Activated gamma-delta T cell treated with anti-CD3 and anti-CD28 coated beads, Interleukin-2, amount 50 U/mL, for 16 hours (primary cell): ENCODE results near the gene LRMDA.

Experiments
- DNase-seq: peaks from one replicate; pipeline ENCODE4 v3.0.0-alpha.2; 2020; ENCODE audit warnings: low read depth

LRMDA gene

DNA sequence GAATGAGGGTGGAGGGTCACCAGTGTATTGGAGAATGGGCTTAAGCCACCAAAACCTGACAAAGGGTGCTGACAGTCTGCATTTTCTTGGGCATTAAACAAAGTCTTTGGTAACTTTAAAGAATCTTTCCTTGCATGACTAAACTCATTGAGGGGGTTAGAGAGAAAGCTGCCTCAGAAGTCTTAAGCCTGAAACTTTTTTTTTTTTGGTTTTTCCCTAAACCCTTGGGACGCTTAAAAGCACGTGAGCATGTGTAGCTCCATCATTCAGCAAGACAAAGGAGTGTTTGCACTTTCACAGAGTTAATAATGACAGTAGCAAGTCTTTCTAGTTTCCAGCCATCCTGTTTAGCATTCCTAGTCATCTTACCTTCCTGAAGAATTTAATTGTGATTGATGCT is 110.7 kb downstream of the LRMDA start:
- no peak for DNase-seq

GRCh38 chr10:75542906-75543305 is 111.5 kb downstream of the LRMDA start:
- DNase-seq = no peak

- no peak for DNase-seq
These were observed 113.0 kb downstream of the LRMDA start for GRCh38 chr10:75544386-75544785.

GRCh38 chr10:75544993-75545706 is 113.7 kb downstream of the LRMDA start:
- no peak for DNase-seq

DNA sequence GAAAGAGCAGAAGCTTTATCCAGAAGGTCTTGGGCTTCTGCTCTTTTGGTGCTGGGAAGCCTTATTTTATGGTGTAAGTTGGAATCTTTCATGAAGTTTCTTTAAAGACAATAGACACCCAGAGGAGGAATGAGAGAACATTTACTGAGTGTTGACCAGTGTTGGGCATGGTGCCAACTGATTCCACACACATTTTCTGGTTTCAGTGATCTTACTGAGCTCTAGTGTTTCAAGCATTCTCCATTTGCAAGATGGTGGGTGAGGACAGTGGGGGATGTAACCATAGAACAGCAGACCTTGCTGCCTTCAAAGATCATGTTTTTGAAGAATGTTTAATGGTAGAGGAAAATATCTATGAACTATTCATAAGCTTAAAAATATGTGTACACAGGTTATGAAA is 114.6 kb downstream of the LRMDA start:
- DNase-seq = no peak

GRCh38 chr10:75547391-75548298 is 116.2 kb downstream of the LRMDA start:
- DNase-seq = no peak

DNA sequence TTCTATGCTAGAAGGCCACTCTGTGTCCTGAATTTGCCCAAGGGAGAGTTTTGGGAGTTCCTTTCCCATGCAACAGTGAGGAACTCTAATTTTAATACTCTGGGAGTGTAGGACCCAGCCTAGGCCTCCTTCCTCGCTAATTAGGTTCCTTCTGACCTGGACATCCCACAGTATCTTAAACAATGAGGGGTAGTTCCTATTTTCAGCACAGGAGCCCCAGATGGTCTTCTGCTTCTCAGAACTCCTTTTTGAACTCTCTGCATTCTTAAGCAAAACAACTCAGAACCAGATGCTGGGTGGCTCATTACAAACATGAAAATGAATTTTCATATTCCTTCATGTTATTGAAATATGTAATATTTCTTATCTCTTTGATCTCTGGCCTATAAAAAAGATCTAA is 116.9 kb downstream of the LRMDA start:
- DNase-seq = no peak

- DNase-seq = no peak
These were observed 118.8 kb downstream of the LRMDA start for GRCh38 chr10:75550191-75550590.

DNA sequence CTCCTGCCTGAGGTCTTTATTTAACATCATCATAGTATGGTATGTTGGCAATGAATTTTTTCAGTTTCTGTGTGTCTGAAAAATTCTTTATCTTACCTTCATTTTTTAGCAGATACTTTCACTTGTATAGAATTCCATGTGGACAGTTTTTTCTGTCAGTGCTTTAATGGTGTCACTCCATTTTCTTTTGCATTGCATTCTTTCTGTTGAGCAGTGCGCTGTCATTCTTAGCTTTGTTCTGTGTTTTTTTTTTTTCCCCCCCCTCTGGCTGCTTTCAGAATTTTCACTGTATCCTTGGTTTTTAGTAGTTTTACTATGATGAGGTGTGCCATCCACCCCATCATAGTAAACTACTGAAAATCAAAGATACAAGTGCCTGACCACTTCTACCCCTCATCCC is 120.7 kb downstream of the LRMDA start:
- DNase-seq = no peak

DNA sequence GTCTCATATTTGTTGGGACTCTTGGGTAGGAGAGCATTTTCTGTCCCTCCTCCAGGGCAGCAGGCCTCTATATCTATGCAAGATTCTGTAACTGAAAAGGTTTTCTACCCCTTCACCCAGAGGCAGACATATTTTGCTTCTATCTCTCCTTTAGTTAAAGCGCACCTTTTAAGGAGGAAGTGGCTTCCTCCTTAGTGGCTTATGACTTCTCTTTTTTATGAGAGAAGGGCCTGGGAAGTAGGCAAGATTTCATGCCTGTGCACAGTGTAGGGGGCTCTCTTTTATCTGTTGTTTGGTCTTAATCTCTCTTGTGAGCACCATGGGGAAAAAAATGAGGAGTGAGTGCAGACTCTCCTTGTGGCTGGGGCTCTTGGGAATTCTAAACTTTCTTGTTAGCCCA is 122.1 kb downstream of the LRMDA start:
- DNase-seq = no peak

GRCh38 chr10:75555323-75555722 is 123.9 kb downstream of the LRMDA start:
- DNase-seq = no peak

DNA sequence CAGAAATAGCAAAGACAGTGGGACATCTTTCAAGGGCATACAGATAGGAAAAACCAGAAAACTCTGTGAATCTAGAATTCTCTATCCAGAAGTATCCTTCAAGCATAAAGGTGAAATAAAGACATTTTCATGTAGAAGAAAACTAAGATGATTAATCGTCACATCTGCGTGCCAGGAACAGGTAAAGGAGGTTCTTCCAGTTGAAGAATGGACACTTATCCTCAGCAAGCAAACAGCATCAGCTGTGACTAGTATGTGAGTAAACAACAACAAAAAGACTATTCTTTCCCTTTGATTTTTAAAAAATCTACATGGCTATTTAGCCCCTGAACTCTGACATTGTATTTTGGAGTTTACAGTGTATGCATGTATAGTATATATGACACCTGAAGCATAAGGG is 124.9 kb downstream of the LRMDA start:
- no peak for DNase-seq

DNA sequence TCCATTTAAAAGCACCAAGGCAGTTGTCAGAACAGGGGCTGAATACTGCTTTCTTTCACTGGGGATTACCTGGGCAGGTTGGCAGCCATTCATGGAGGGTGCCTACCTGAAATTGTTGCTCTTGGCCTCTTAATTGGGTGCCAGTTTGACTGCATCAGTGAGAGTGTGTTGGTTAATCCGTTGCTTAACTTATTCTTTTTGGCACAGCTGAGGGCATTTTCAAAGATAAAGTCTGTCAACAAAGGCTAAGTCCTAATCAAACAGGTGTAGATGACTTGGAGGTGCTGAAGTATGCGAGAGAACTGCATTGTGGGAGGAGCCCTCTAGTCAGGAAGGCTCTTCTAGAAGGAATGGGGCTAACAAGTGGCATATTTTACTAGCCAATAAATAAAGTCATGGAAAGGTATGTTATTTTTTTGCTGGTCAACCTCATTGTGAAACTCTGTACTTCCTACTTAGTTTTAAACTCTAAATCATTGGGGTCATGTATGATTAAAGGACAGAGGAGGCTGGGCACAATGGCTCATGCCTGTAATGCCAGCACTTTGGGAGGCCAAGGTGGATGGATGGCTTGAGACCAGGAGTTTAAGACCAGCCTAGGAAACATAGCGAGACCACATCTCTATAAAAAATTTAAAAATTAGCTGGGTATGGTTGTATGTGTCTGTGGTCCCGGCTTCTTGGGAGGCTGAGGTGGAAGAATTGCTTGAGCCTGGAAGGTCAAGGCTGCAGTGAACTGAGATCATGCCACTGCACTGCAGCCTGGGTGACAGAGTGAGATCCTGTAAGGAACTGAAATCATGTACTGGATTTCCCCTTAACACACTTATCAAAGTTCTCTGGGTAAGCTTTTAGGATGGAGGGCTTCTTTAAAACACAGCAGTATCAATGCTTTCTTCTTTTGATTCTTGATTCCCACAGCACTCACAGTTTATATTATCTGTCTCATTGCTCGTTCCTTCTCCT is 134.1 kb downstream of the LRMDA start:
- no peak for DNase-seq

GRCh38 chr10:75568450-75569130 is 137.2 kb downstream of the LRMDA start:
- DNase-seq = no peak

GRCh38 chr10:75569506-75569905 is 138.1 kb downstream of the LRMDA start:
- no peak for DNase-seq

- no peak for DNase-seq
These were observed 141.1 kb downstream of the LRMDA start for GRCh38 chr10:75572478-75572877.

- no peak for DNase-seq
These were observed 144.5 kb downstream of the LRMDA start for GRCh38 chr10:75575940-75576339.

DNA sequence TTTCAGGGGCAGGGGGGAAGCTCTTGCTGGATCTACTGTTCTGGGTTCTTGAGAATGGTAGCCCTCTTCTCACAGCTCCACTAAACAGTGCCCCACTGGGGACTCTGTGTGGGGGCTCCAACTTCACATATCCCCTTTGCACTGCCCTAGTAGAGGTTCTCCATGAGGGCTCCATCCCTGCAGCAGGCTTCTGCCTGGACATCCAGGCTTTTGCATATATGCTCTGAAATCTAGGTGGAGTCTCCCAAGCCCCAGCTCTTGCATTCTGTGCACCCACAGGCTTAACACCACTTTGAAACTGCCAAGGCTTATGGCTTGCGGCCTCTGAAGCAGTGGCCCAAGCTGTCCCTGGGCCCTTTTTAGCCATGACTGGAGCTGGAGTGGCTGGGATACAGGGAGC is 150.7 kb downstream of the LRMDA start:
- DNase-seq = no peak

- DNase-seq = no peak
These were observed 153.9 kb downstream of the LRMDA start for GRCh38 chr10:75585294-75585693.

DNA sequence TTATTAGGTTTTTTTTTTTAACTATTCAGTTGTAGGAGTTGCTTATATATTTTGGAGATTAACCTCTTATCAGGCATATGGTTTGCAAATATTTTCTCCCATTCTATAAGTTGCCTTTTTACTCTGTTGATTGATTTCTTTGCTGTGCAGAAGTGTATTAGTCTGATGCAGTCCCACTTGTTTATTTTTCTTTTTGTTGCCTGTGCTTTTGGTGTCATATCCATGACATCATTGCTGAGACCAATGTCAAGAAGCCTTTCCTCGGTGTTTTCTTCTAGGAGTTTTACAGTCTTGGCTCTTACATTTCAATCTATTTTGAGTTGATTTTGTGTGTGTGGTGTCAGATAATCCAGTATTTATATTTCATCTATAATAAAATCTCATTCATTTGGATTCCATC is 155.4 kb downstream of the LRMDA start:
- DNase-seq = no peak

- no peak for DNase-seq
These were observed 156.6 kb downstream of the LRMDA start for GRCh38 chr10:75588031-75588430.
